BJ (cell line): ENCODE data around the gene CENPP. TPM values are rescaled to one million over a fixed set of nuclear protein-coding genes. Genes with fewer than 3 reads are reported as not detected.

Experiments used
- CTCF ChIA-PET: fragments of 350-600 bp; formaldehyde crosslinking; extraction: SDS; loops from one replicate; lab custom pipeline; 2021; ENCODE audit warnings: antibody characterized with exemption, inconsistent platforms; lab: Yijun Ruan, JAX
- POLR2A ChIA-PET: fragments of 300-600 bp; sonication (Branson Sonifier 250); formaldehyde crosslinking; extraction: SDS; loops from one replicate; lab custom pipeline; 2021; ENCODE audit warnings: antibody characterized with exemption; lab: Charles Lee
- DNase-seq: peaks from one replicate; pipeline ENCODE4 v3.0.0-alpha.2; 2011; ENCODE audit warnings: low read depth
- H3K27me3 ChIP-seq: 2 replicates; pipeline ENCODE4 v1.6.0; 2011; ENCODE audit warnings: low read length; ENCODE audit not compliant: control insufficient read depth, insufficient read depth
- H3K36me3 ChIP-seq: 2 replicates; pipeline ENCODE4 v1.5.1; 2011; ENCODE audit warnings: low read length; ENCODE audit not compliant: control insufficient read depth, insufficient read depth
- H3K4me3 ChIP-seq: 2 replicates; pipeline ENCODE4 v1.5.1; 2011; ENCODE audit warnings: low read depth, mild to moderate bottlenecking, control low read depth, low read length
- polyA plus RNA-seq: library from polyadenylated mRNA; depleted of rRNA; stranded (reverse); fragments of >200 nt; gene quantifications from 2 replicates; pipeline ENCODE4 v1.2.3, GENCODE V29; 2011
- TF ChIP-seq, protein P1 (sequence below): IDR thresholded peaks from 2 replicates; pipeline ENCODE4 v1.5.1; 2011; ENCODE audit warnings: low read depth, mild to moderate bottlenecking, control low read depth, inconsistent platforms, low read length, moderate library complexity; ENCODE audit not compliant: insufficient read depth

CENPP gene
- polyA plus RNA-seq, 1 experiment = 1.3 TPM

GRCh38 chr9:92377876-92378275, 52.1 kb downstream of the CENPP start:
- TF ChIP-seq, protein P1, sequence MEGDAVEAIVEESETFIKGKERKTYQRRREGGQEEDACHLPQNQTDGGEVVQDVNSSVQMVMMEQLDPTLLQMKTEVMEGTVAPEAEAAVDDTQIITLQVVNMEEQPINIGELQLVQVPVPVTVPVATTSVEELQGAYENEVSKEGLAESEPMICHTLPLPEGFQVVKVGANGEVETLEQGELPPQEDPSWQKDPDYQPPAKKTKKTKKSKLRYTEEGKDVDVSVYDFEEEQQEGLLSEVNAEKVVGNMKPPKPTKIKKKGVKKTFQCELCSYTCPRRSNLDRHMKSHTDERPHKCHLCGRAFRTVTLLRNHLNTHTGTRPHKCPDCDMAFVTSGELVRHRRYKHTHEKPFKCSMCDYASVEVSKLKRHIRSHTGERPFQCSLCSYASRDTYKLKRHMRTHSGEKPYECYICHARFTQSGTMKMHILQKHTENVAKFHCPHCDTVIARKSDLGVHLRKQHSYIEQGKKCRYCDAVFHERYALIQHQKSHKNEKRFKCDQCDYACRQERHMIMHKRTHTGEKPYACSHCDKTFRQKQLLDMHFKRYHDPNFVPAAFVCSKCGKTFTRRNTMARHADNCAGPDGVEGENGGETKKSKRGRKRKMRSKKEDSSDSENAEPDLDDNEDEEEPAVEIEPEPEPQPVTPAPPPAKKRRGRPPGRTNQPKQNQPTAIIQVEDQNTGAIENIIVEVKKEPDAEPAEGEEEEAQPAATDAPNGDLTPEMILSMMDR = no peak
- no peak overlapping the region for H3K4me3 ChIP-seq
- no peaks in the 10 kb centered on the region for H3K27me3 ChIP-seq
- no peak for DNase-seq
- ChIA-PET POLR2A (interaction anchor here (0.6 kb wide), 1 partner anchor 102 kb away, joined by 3 read pairs; no protein-coding TSS in a partner anchor), CTCF (interaction anchor here (1.2 kb wide), 1 partner anchor 18 kb away, joined by 3 read pairs; no protein-coding TSS in a partner anchor)
- no peaks in the 10 kb centered on the region for H3K36me3 ChIP-seq

DNA sequence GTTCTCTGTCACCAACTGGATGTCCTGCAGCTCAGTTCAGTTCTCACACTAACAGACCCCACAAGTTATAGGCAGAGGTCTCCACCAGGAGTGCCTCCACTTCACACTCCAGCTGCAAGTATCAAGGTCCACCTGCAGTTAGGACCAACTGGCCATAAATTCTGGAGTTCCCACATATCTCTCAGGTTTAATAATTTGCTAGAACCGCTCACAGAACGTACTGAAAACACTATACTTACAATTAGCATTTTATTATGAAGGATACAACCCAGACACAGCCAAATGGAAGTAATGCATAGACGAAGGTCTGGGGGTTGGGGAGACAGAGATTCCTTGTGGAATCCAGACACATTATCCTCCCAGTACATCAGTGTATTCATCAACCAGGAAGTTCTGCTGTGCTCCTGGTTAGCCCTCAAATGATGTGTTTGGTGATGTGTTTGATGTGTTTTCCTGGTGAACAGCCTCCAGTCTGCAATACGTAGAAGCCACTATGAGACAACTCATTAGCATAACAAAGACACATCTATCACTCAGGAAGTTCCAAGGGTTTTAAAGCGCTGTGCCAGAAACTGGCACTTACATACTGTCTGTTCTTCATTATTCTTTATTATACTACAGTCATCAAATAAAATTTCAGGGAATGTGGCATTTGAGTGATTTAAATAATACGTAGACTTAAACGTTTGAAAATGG, 53.3 kb downstream of the CENPP start:
- H3K4me3 ChIP-seq = no peak overlapping the region
- H3K36me3 ChIP-seq = no peaks in the 10 kb centered on the region
- ChIA-PET POLR2A (no interaction called here), CTCF (no interaction called here)
- H3K27me3 ChIP-seq = no peaks in the 10 kb centered on the region
- TF ChIP-seq, protein P1 = no peak
- no peak for DNase-seq

GRCh38 chr9:92380603-92381002, 54.9 kb downstream of the CENPP start:
- Histone ChIP-seq H3K4me3 (no peak overlapping the region), H3K36me3 (no peaks in the 10 kb centered on the region), H3K27me3 (no peaks in the 10 kb centered on the region)
- TF ChIP-seq, protein P1 = no peak
- no peak for DNase-seq
- CTCF ChIA-PET = no interaction called here
- POLR2A ChIA-PET = interaction anchor here (0.6 kb wide), 1 partner anchor 425 kb away, joined by 4 read pairs; no protein-coding TSS in a partner anchor

DNA sequence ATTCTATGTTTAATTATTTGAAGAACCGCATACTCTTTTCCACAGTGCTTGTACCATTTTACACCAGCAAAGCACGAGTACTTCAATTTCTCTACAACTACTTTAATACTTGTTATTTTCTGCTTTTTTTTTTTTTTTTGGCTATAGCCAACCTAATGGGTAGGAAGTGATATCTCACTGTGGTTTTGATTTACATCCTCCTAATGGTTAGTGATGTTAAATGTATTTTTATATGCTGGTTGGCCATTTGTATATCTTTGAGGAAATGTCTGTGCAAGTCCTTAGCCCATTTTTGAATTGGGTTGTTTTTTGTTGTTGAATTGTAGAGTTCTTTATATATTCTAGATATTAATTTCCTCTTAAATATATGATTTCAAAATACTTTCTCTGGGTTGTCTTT, 56.0 kb downstream of the CENPP start:
- no peak for DNase-seq
- Histone ChIP-seq H3K36me3 (no peaks in the 10 kb centered on the region), H3K27me3 (no peaks in the 10 kb centered on the region), H3K4me3 (no peak overlapping the region)
- TF ChIP-seq, protein P1 = no peak
- ChIA-PET POLR2A (no interaction called here), CTCF (no interaction called here)

DNA sequence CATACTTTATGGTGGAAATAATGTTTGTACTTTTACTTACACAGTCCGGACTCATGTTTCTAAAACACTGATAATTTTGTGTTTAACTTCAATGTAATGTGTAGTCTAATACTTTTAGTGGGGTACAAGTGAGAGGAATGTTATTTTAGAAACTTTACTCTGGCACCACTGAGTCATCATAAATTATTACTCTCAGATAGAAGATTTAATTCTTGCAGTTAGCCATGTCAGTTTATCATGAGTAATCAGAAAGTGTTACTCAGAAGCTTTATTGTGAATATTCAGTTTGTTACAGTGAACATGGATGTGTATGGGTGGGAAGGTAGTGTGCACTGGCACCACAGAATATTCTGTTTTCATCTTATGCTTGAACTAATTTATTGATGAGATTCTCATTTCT, 58.6 kb downstream of the CENPP start:
- Histone ChIP-seq H3K27me3 (no peaks in the 10 kb centered on the region), H3K36me3 (no peaks in the 10 kb centered on the region), H3K4me3 (no peak overlapping the region)
- POLR2A ChIA-PET = no interaction called here
- TF ChIP-seq, protein P1 = no peak
- CTCF ChIA-PET = no interaction called here
- no peak for DNase-seq
